Lung (tissue), 12 donors: ENCODE results near the gene BMP15. TPM values are rescaled to one million over a fixed set of nuclear protein-coding genes. Genes with fewer than 3 reads are reported as not detected.

ENCODE experiments used
- ATAC-seq: fragments of 200-7000 bp; cut with Tn5 transposase; one replicate; pipeline ENCODE4 v1.9.1; 2020; ENCODE audit warnings: moderate number of reproducible peaks; ENCODE audit not compliant: insufficient read depth, low FRiP score
- DNase-seq, 3 donors: peaks; one replicate each; pipeline ENCODE4 v3.0.0-alpha.2; 2013 to 2017
- H3K27ac ChIP-seq, 2 donors: one replicate each; pipeline ENCODE4 v1.5.1; 2013; ENCODE audit warnings: mild to moderate bottlenecking in 2 of 2, moderate library complexity in 2 of 2, control low read depth in 1 of 2, inconsistent platforms in 1 of 2, low read depth in 1 of 2, low read length in 1 of 2
- H3K27me3 ChIP-seq, 3 donors: one replicate each; pipeline ENCODE4 v1.5.1; 2013; ENCODE audit warnings: low read length in 2 of 3; ENCODE audit not compliant: control insufficient read depth in 3 of 3, insufficient read depth in 3 of 3
- H3K36me3 ChIP-seq, 4 donors: one replicate each; pipeline ENCODE4 v1.5.1; 2013; ENCODE audit warnings: low read length in 4 of 4, mild to moderate bottlenecking in 1 of 4, moderate library complexity in 1 of 4; ENCODE audit not compliant: control insufficient read depth in 4 of 4, insufficient read depth in 4 of 4
- H3K4me1 ChIP-seq, 5 donors: one replicate each; pipeline ENCODE4 v1.5.1; 2013; ENCODE audit warnings: low read length in 5 of 5, mild to moderate bottlenecking in 2 of 5, moderate library complexity in 1 of 5; ENCODE audit not compliant: control insufficient read depth in 5 of 5, insufficient read depth in 5 of 5
- H3K4me3 ChIP-seq: one replicate; pipeline ENCODE4 v1.5.1; 2013; ENCODE audit warnings: mild to moderate bottlenecking, control low read depth, moderate library complexity
- H3K9ac ChIP-seq, 2 donors: one replicate each; pipeline ENCODE4 v1.5.1; 2013; ENCODE audit warnings: low read length in 2 of 2, control low read depth in 1 of 2; ENCODE audit not compliant: insufficient read depth in 1 of 2
- H3K9me3 ChIP-seq, 4 donors: one replicate each; pipeline ENCODE4 v1.5.1; 2013; ENCODE audit warnings: low read length in 3 of 4, mild to moderate bottlenecking in 1 of 4, moderate library complexity in 1 of 4; ENCODE audit not compliant: control insufficient read depth in 4 of 4, insufficient read depth in 3 of 4
- CTCF ChIP-seq: IDR thresholded peaks from 2 replicates; pipeline ENCODE4 v1.5.1; 2012; ENCODE audit warnings: mild to moderate bottlenecking; ENCODE audit errors: control extremely low read depth, extremely low read depth
- WGBS, 2 donors: extraction: QIAGEN DNeasy Blood & Tissue Kit; methylation state at CpG; one replicate each; pipeline ENCODE4 v1.1.7; 2013; 5-methylcytosine and 5-hydroxymethylcytosine counted together
- polyA plus RNA-seq, 2 donors: library from polyadenylated mRNA; stranded (reverse); fragments of 200-250 nt; gene quantifications; one replicate each; pipeline ENCODE4 v1.2.1, GENCODE V29; 2013
- total RNA-seq, 2 donors: library from RNA; depleted of rRNA in 1 of 2; stranded (reverse); fragments of >200 nt in 1 of 2; gene quantifications; one replicate each; pipeline ENCODE4 v1.2.1, GENCODE V29; 2014 to 2021
- donor health status: control.
- donor health status: control.
- donor health status: Bipolar disorder and iron deficiency.
- donor health status: healthy.
- donor health status: DM: yes; HTN: yes; CAD: no.

Gene BMP15
- total and polyA plus RNA-seq, 4 donors, result 0.09 to 0.34 TPM; not detected in 2

GRCh38 chrX:50927127-50927526 lies 16.6 kb downstream of the BMP15 start:
- Histone ChIP-seq H3K4me3 (no peak overlapping the region), H3K27me3 (no peaks in the 10 kb centered on the region), H3K4me1 (no peaks in the 10 kb centered on the region), H3K9me3 (peaks cover 0 to 2% (median 0%) of the 10 kb centered on the region in 4 donors), H3K27ac (no peak overlapping the region), H3K9ac (no peak overlapping the region), H3K36me3 (no peaks in the 10 kb centered on the region)
- no peak for TF ChIP-seq CTCF
- no peak for DNase-seq
- ATAC-seq, result no peak

- Histone ChIP-seq H3K4me1 (no peaks in the 10 kb centered on the region), H3K4me3 (no peak overlapping the region), H3K9me3 (no peaks in the 10 kb centered on the region), H3K36me3 (no peaks in the 10 kb centered on the region), H3K27me3 (peaks cover 0 to 9% (median 6%) of the 10 kb centered on the region in 3 donors), H3K27ac (no peak overlapping the region), H3K9ac (no peak overlapping the region)
- DNase-seq (no peak), ATAC-seq (no peak)
- TF ChIP-seq CTCF, result no peak
- WGBS, 2 donors, result 65 to 87% methylated on average over 3 of the region's 3 CpGs
These were observed 31.1 kb downstream of the BMP15 start for GRCh38 chrX:50941638-50942037.

GRCh38 chrX:50942471-50942870 lies 31.9 kb downstream of the BMP15 start:
- DNase-seq (no peak), ATAC-seq (no peak)
- H3K27me3 ChIP-seq, result peaks cover 0 to 10% (median 9%) of the 10 kb centered on the region in 3 donors
- no peak overlapping the region for H3K4me3 ChIP-seq
- no peaks in the 10 kb centered on the region for H3K36me3 ChIP-seq
- H3K9me3 ChIP-seq, result no peaks in the 10 kb centered on the region
- TF ChIP-seq CTCF, result no peak
- WGBS, 2 donors, result 58 to 89% methylated on average over 2 of the region's 2 CpGs
- no peak overlapping the region for H3K9ac ChIP-seq
- H3K4me1 ChIP-seq, result no peaks in the 10 kb centered on the region
- no peak overlapping the region for H3K27ac ChIP-seq

GRCh38 chrX:50952406-50952805 lies 41.9 kb downstream of the BMP15 start:
- DNase-seq (no peak), ATAC-seq (no peak)
- peaks cover 0 to 2% (median 1%) of the 10 kb centered on the region in 4 donors for H3K9me3 ChIP-seq
- no peak overlapping the region for H3K9ac ChIP-seq
- H3K27me3 ChIP-seq, result peaks cover 2 to 5% (median 2%) of the 10 kb centered on the region in 3 donors
- 81 to 92% methylated on average over 1 of the region's 1 CpG for WGBS, 2 donors
- no peak overlapping the region for H3K4me3 ChIP-seq
- no peaks in the 10 kb centered on the region for H3K36me3 ChIP-seq
- no peaks in the 10 kb centered on the region for H3K4me1 ChIP-seq
- H3K27ac ChIP-seq, result no peak overlapping the region
- no peak for TF ChIP-seq CTCF
